ENCODE data around the gene C21orf91. TPM values are rescaled to one million over a fixed set of nuclear protein-coding genes. Genes with fewer than 3 reads are reported as not detected.

The C21orf91 gene
- total RNA-seq (2021; fragmentation: NEBNext Ultra II Directional; extraction: Animal tissue kit (Norgen Biotek cat#: 25700)), result 10 to 100 TPM in 2 of 6 experiments, 1 to 10 TPM in 4; 7.4 to 11.1 (median 9.0) TPM
- long read RNA-seq, full-length matches to known transcripts, result 4 of 5 reads
- long read RNA-seq, partial matches to known transcripts, result 1 of 5 reads
- long read RNA-seq, other reads (novel, unspliced or antisense), result 0 of 5 reads

- H3K4me3 Mint-ChIP-seq, result peak within 1 kb of the TSS; percentile 94
- H3K36me3 Mint-ChIP-seq (ENCODE audit: low read depth), result 0 out of 2 replicates have a peak, but pooled peaks cover 3% of the 10 kb centered on the region
- TF ChIP-seq CTCF (IDR thresholded peaks at IDR 0.05), result no peak
- peak within 1 kb of the TSS; percentile 99 for H3K27ac Mint-ChIP-seq
- DNase-seq, result peak; percentile 78
- H3K4me1 Mint-ChIP-seq (ENCODE audit: low read depth), result peaks cover 23% of the 10 kb centered on the region
- no peaks in the 10 kb centered on the region for H3K9me3 Mint-ChIP-seq
- H3K27me3 Mint-ChIP-seq (ENCODE audit: insufficient read depth), result peaks cover 4% of the 10 kb centered on the region
Observed at GRCh38 chr21:17819114-17819876, at the start of gene C21orf91. Gene C21orf91 (minus strand): TSS chr21:17819356. CDS start chr21:17818318, 1,038 bp downstream.

- no peak overlapping the region for H3K4me3 Mint-ChIP-seq
- H3K36me3 Mint-ChIP-seq (ENCODE audit: low read depth), result no peaks in the 10 kb centered on the region
- no peak for DNase-seq
- H3K27ac Mint-ChIP-seq, result no peak overlapping the region
- H3K4me1 Mint-ChIP-seq (ENCODE audit: low read depth), result no peaks in the 10 kb centered on the region
- TF ChIP-seq CTCF (IDR thresholded peaks at IDR 0.05), result no peak
- H3K27me3 Mint-ChIP-seq (ENCODE audit: insufficient read depth), result peaks cover 5% of the 10 kb centered on the region; the same call in 1 of the 2 replicates
- peaks cover 3% of the 10 kb centered on the region; the same call in 1 of the 2 replicates for H3K9me3 Mint-ChIP-seq
Observed at GRCh38 chr21:17866590-17866989, 47.4 kb upstream of the C21orf91 start.

- H3K4me3 Mint-ChIP-seq, result no peak overlapping the region
- no peaks in the 10 kb centered on the region for H3K4me1 Mint-ChIP-seq (ENCODE audit: low read depth)
- peaks cover 10% of the 10 kb centered on the region for H3K27me3 Mint-ChIP-seq (ENCODE audit: insufficient read depth)
- TF ChIP-seq CTCF (IDR thresholded peaks at IDR 0.05), result no peak
- DNase-seq, result no peak
- no peak overlapping the region for H3K27ac Mint-ChIP-seq
- no peaks in the 10 kb centered on the region for H3K9me3 Mint-ChIP-seq
- no peaks in the 10 kb centered on the region for H3K36me3 Mint-ChIP-seq (ENCODE audit: low read depth)
Observed at GRCh38 chr21:17859661-17860060, 40.5 kb upstream of the C21orf91 start.

- no peak for TF ChIP-seq CTCF (IDR thresholded peaks at IDR 0.05)
- Mint-ChIP-seq H3K4me1 (ENCODE audit: low read depth) (no peaks in the 10 kb centered on the region), H3K4me3 (no peak overlapping the region), H3K36me3 (ENCODE audit: low read depth) (no peaks in the 10 kb centered on the region), H3K27ac (no peak overlapping the region), H3K27me3 (ENCODE audit: insufficient read depth) (peaks cover 10% of the 10 kb centered on the region), H3K9me3 (no peaks in the 10 kb centered on the region)
- DNase-seq, result no peak
Observed at GRCh38 chr21:17858747-17859146, 39.6 kb upstream of the C21orf91 start.

- Mint-ChIP-seq H3K4me1 (ENCODE audit: low read depth) (no peaks in the 10 kb centered on the region), H3K4me3 (no peak overlapping the region), H3K36me3 (ENCODE audit: low read depth) (no peaks in the 10 kb centered on the region), H3K9me3 (no peaks in the 10 kb centered on the region), H3K27ac (no peak overlapping the region), H3K27me3 (ENCODE audit: insufficient read depth) (peaks cover 9% of the 10 kb centered on the region)
- no peak for TF ChIP-seq CTCF (IDR thresholded peaks at IDR 0.05)
- DNase-seq, result peak; percentile 3
Observed at GRCh38 chr21:17854745-17855144, 35.6 kb upstream of the C21orf91 start.

Measured in HFFc6 (cell line).